ENCODE results near the gene SP7. TPM values are rescaled to one million over a fixed set of nuclear protein-coding genes. Genes with fewer than 3 reads are reported as not detected.

The SP7 gene
- total RNA-seq, 2 donors from 2014 or later = not detected

GRCh38 chr12:53277981-53278380 lies 58.2 kb downstream of the SP7 start:
- no peak for DNase-seq
- intact Hi-C loops (cut with DNase I) = no loop called here
- TF ChIP-seq CTCF (IDR thresholded peaks at IDR 0.05) = no peak
- H3K9me3 ChIP-seq = no peaks in the 10 kb centered on the region
- no peak overlapping the region for H3K9ac ChIP-seq (ENCODE audit: low read depth in 2 of 2, low read length in 2 of 2)
- H3K4me3 ChIP-seq = no peak overlapping the region
- no peaks in the 10 kb centered on the region for H3K27me3 ChIP-seq
- H3K27ac ChIP-seq = no peak overlapping the region
- no peaks in the 10 kb centered on the region for H3K4me1 ChIP-seq
- no peaks in the 10 kb centered on the region for H3K36me3 ChIP-seq

Other genes starting within 250 kb of the SP7 start
- gene IGFBP6, start 238.7 kb downstream of the SP7 start, total RNA-seq = 10 to 100 TPM in 1 of 2 donors, 1 to 10 TPM in 1; 7.2 to 14.6 TPM
- under 1 TPM in 1 of 2 donors, not detected in 1; 0.12 TPM for gene SOAT2, start 232.9 kb downstream of the SP7 start, total RNA-seq
- 10 to 100 TPM; 27.5 to 32.3 TPM for gene ZNF740, start 155.6 kb downstream of the SP7 start, total RNA-seq
- gene CSAD, start 155.4 kb downstream of the SP7 start, total RNA-seq = 10 to 100 TPM in 1 of 2 donors, 1 to 10 TPM in 1; 9.1 to 20.4 TPM
- gene ITGB7, start 129.1 kb downstream of the SP7 start, total RNA-seq = 1 to 10 TPM; 5.3 to 8.8 TPM
- gene RARG, start 104.1 kb downstream of the SP7 start, total RNA-seq = 10 to 100 TPM; 11.4 to 21.5 TPM
- gene ESPL1, start 68.1 kb downstream of the SP7 start, total RNA-seq = 10 to 100 TPM in 1 of 2 donors, 1 to 10 TPM in 1; 9.6 to 34.6 TPM
- 100 to 1,000 TPM; 247 to 305 TPM for gene PFDN5, start 40.8 kb downstream of the SP7 start, total RNA-seq
- gene MYG1, start 36.7 kb downstream of the SP7 start, total RNA-seq = 10 to 100 TPM; 37.4 to 60.6 TPM
- 10 to 100 TPM; 36.4 to 61.4 TPM for gene AAAS, start 14.7 kb downstream of the SP7 start, total RNA-seq
- 10 to 100 TPM; 83.6 to 96.8 TPM for gene SP1, start 43.8 kb upstream of the SP7 start, total RNA-seq
- under 1 TPM in 1 of 2 donors, not detected in 1; 0.17 TPM for gene AMHR2, start 87.5 kb upstream of the SP7 start, total RNA-seq
- gene PRR13, start 105.4 kb upstream of the SP7 start, total RNA-seq = 100 to 1,000 TPM; 331 to 504 TPM
- gene PCBP2, start 115.7 kb upstream of the SP7 start, total RNA-seq = 100 to 1,000 TPM; 579 to 596 TPM
- 1 to 10 TPM; 3.2 to 3.8 TPM for gene MAP3K12, start 163.1 kb upstream of the SP7 start, total RNA-seq
- 10 to 100 TPM; 20.7 to 36.9 TPM for gene TARBP2, start 164.9 kb upstream of the SP7 start, total RNA-seq
- not detected for gene NPFF, start 171.1 kb upstream of the SP7 start, total RNA-seq

Data from colonic mucosa (tissue), 4 donors.